GM23338 (cell line): ENCODE results near the gene GAB2. TPM values are rescaled to one million over a fixed set of nuclear protein-coding genes. Genes with fewer than 3 reads are reported as not detected.

Experiments
- ATAC-seq: fragments of 200-7000 bp; cut with Tn5 transposase; 3 replicates; pipeline ENCODE4 v1.9.1; 2020
- DNase-seq: peaks from one replicate; pipeline ENCODE4 v3.0.0-alpha.2; 2015; ENCODE audit warnings: low spot score
- H2AFZ ChIP-seq: fragments of 200-600 bp; sonication (generic); 2 replicates; pipeline ENCODE4 v1.8.0; 2016; ENCODE audit warnings: antibody characterized with exemption, mild to moderate bottlenecking, moderate library complexity
- H3F3A ChIP-seq: fragments of 200-600 bp; sonication (generic); replicated peaks from 2 replicates; pipeline ENCODE4 v1.8.0; 2017; ENCODE audit warnings: antibody characterized with exemption, mixed run types, low read depth
- H3K27ac ChIP-seq: fragments of 200-600 bp; sonication (generic); 2 replicates; pipeline ENCODE4 v1.6.1; 2016; ENCODE audit warnings: low read depth
- H3K27me3 ChIP-seq: fragments of 200-600 bp; sonication (generic); 2 replicates; pipeline ENCODE4 v1.8.0; 2016; ENCODE audit warnings: mild to moderate bottlenecking, mixed run types, moderate library complexity; ENCODE audit not compliant: insufficient read depth
- H3K36me3 ChIP-seq: fragments of 200-600 bp; sonication (generic); 2 replicates; pipeline ENCODE4 v1.8.0; 2016; ENCODE audit warnings: mild to moderate bottlenecking; ENCODE audit not compliant: insufficient read depth
- H3K4me1 ChIP-seq: fragments of 200-600 bp; sonication (generic); 2 replicates; pipeline ENCODE4 v1.8.0; 2016; ENCODE audit warnings: mild to moderate bottlenecking, moderate library complexity; ENCODE audit not compliant: insufficient read depth
- H3K4me2 ChIP-seq: fragments of 200-600 bp; sonication (generic); 2 replicates; pipeline ENCODE4 v1.7.1; 2017; ENCODE audit warnings: mixed run types
- H3K4me3 ChIP-seq: fragments of 200-600 bp; sonication (generic); 2 replicates; pipeline ENCODE4 v1.6.1; 2016; ENCODE audit warnings: mixed run types
- H3K79me2 ChIP-seq: fragments of 200-600 bp; sonication (generic); replicated peaks from 2 replicates; pipeline ENCODE4 v1.8.0; 2017; ENCODE audit warnings: mild to moderate bottlenecking; ENCODE audit not compliant: insufficient read depth
- H3K9me2 ChIP-seq: fragments of 200-600 bp; sonication (generic); 2 replicates; pipeline ENCODE4 v1.8.0; 2017; ENCODE audit not compliant: insufficient read depth
- H4K20me1 ChIP-seq: fragments of 200-600 bp; sonication (generic); replicated peaks from 2 replicates; pipeline ENCODE4 v1.8.0; 2017; ENCODE audit warnings: mild to moderate bottlenecking; ENCODE audit not compliant: insufficient read depth
- H3K27ac Mint-ChIP-seq: 2 replicates; pipeline ENCODE4 v1.8.0; 2020; ENCODE audit warnings: inconsistent platforms, mild to moderate bottlenecking, moderate library complexity, mixed read lengths
- H3K27me3 Mint-ChIP-seq: 3 replicates; pipeline ENCODE4 v1.8.0; 2022; ENCODE audit warnings: low read depth, mild to moderate bottlenecking, moderate library complexity, mixed read lengths, inconsistent platforms; ENCODE audit not compliant: insufficient read depth, poor library complexity
- H3K36me3 Mint-ChIP-seq: 3 replicates; pipeline ENCODE4 v1.8.0; 2021; ENCODE audit warnings: low read depth, mild to moderate bottlenecking, inconsistent platforms, moderate library complexity, mixed read lengths
- H3K4me1 Mint-ChIP-seq: 3 replicates; pipeline ENCODE4 v1.8.0; 2020; ENCODE audit warnings: mild to moderate bottlenecking, inconsistent platforms, mixed read lengths
- H3K4me3 Mint-ChIP-seq: 3 replicates; pipeline ENCODE4 v1.8.0; 2021; ENCODE audit warnings: moderate library complexity, mild to moderate bottlenecking, inconsistent platforms, mixed read lengths
- H3K9me3 Mint-ChIP-seq: 3 replicates; pipeline ENCODE4 v1.8.0; 2020; ENCODE audit warnings: moderate library complexity, mild to moderate bottlenecking, inconsistent platforms, mixed read lengths
- CREB1 ChIP-seq: fragments of 250-450 bp; sonication (Bioruptor Pico); IDR thresholded peaks from 2 replicates; pipeline ENCODE4 v1.5.0; 2020; ENCODE audit warnings: low read depth, mild to moderate bottlenecking, moderate library complexity
- EZH2 ChIP-seq: fragments of 200-600 bp; sonication (generic); IDR thresholded peaks from one replicate; pipeline ENCODE4 v1.8.0; 2017; ENCODE audit warnings: antibody characterized with exemption, mild to moderate bottlenecking, low read depth; ENCODE audit not compliant: unreplicated experiment
- EZH2phosphoT487 ChIP-seq: fragments of 200-600 bp; sonication (generic); IDR thresholded peaks from one replicate; pipeline ENCODE4 v1.8.1; 2018; ENCODE audit warnings: antibody characterized with exemption; ENCODE audit not compliant: unreplicated experiment
- JUNB ChIP-seq: IDR thresholded peaks from one replicate; pipeline ENCODE4 v1.6.1; 2016; ENCODE audit warnings: antibody characterized with exemption; ENCODE audit not compliant: unreplicated experiment
- NANOG ChIP-seq: IDR thresholded peaks from 2 replicates; pipeline ENCODE4 v1.6.1; 2016; ENCODE audit warnings: antibody characterized with exemption, borderline replicate concordance
- POLR2AphosphoS5 ChIP-seq: IDR thresholded peaks from 2 replicates; pipeline ENCODE4 v1.6.1; 2016; ENCODE audit warnings: antibody characterized with exemption, low read depth
- REST ChIP-seq: IDR thresholded peaks from one replicate; pipeline ENCODE4 v1.6.1; 2018; ENCODE audit warnings: antibody characterized with exemption; ENCODE audit not compliant: unreplicated experiment
- STAT1 ChIP-seq: IDR thresholded peaks from one replicate; pipeline ENCODE4 v1.6.1; 2016; ENCODE audit warnings: antibody characterized with exemption; ENCODE audit not compliant: unreplicated experiment
- ZNF114 ChIP-seq: fragments of 250-450 bp; sonication (Bioruptor Pico); IDR thresholded peaks from 2 replicates; pipeline ENCODE4 v1.5.0; 2020; ENCODE audit warnings: mild to moderate bottlenecking, moderate library complexity
- ZNF331 ChIP-seq: fragments of 250-450 bp; sonication (Bioruptor Pico); IDR thresholded peaks from 2 replicates; pipeline ENCODE4 v1.5.0; 2020; ENCODE audit warnings: low read depth, mild to moderate bottlenecking, moderate library complexity
- ZNF462 ChIP-seq: fragments of 250-450 bp; sonication (Bioruptor Pico); IDR thresholded peaks from 2 replicates; pipeline ENCODE4 v1.5.0; 2020; ENCODE audit warnings: mild to moderate bottlenecking, moderate library complexity
- polyA plus RNA-seq: library from polyadenylated mRNA; unstranded; fragments of >200 nt; fragmentation: Nextera tagmentation; extraction: Ambion mirVana; gene quantifications from 2 replicates; pipeline ENCODE4 v1.2.1, GENCODE V29; 2016
- total RNA-seq: library from RNA; depleted of rRNA; stranded (reverse); fragments of >200 nt; shearing (Covaris generic); gene quantifications from 2 replicates; pipeline ENCODE4 v1.2.3, GENCODE V29; 2014
- TF ChIP-seq, protein P1 (sequence below), 2 experiments: fragments of 200-600 bp in 1 of 2; sonication (generic) in 1 of 2; conservative IDR thresholded peaks; 2 replicates each; pipeline versions ENCODE4 v1.5.1 to v1.6.1; 2016 to 2017; ENCODE audit warnings: antibody characterized with exemption in 2 of 2, low read depth in 2 of 2, mild to moderate bottlenecking in 2 of 2, moderate library complexity in 1 of 2
- TF ChIP-seq, protein P2 (sequence below): IDR thresholded peaks from 2 replicates; pipeline ENCODE4 v1.6.1; 2016; ENCODE audit warnings: antibody characterized with exemption

The GAB2 gene
- total and polyA plus RNA-seq, 2 experiments from 2014 or later: 2.0 to 10.8 TPM

GRCh38 chr11:78284260-78284659, 133.4 kb downstream of the GAB2 start:
- Mint-ChIP-seq H3K36me3 (peaks cover 2% of the 10 kb centered on the region; the same call in 1 of the 3 replicates), H3K4me1 (no peaks in the 10 kb centered on the region), H3K27ac (no peak overlapping the region), H3K27me3 (no peaks in the 10 kb centered on the region), H3K9me3 (no peaks in the 10 kb centered on the region), H3K4me3 (no peak overlapping the region)
- TF ChIP-seq NANOG (no peak), STAT1 (no peak), EZH2phosphoT487 (no peak), EZH2 (no peak), POLR2AphosphoS5 (no peak), JUNB (no peak), ZNF462 (no peak), REST (no peak), ZNF114 (CRISPR knock-in tag) (no peak), CREB1 (no peak), ZNF331 (CRISPR knock-in tag) (no peak)
- TF ChIP-seq, protein P1, sequence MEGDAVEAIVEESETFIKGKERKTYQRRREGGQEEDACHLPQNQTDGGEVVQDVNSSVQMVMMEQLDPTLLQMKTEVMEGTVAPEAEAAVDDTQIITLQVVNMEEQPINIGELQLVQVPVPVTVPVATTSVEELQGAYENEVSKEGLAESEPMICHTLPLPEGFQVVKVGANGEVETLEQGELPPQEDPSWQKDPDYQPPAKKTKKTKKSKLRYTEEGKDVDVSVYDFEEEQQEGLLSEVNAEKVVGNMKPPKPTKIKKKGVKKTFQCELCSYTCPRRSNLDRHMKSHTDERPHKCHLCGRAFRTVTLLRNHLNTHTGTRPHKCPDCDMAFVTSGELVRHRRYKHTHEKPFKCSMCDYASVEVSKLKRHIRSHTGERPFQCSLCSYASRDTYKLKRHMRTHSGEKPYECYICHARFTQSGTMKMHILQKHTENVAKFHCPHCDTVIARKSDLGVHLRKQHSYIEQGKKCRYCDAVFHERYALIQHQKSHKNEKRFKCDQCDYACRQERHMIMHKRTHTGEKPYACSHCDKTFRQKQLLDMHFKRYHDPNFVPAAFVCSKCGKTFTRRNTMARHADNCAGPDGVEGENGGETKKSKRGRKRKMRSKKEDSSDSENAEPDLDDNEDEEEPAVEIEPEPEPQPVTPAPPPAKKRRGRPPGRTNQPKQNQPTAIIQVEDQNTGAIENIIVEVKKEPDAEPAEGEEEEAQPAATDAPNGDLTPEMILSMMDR (conservative IDR thresholded peaks at IDR 0.05; ENCODE audit: low read depth in 2 of 2): no peak
- TF ChIP-seq, protein P2, sequence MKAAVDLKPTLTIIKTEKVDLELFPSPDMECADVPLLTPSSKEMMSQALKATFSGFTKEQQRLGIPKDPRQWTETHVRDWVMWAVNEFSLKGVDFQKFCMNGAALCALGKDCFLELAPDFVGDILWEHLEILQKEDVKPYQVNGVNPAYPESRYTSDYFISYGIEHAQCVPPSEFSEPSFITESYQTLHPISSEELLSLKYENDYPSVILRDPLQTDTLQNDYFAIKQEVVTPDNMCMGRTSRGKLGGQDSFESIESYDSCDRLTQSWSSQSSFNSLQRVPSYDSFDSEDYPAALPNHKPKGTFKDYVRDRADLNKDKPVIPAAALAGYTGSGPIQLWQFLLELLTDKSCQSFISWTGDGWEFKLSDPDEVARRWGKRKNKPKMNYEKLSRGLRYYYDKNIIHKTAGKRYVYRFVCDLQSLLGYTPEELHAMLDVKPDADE: no peak
- H3K27ac ChIP-seq: no peak overlapping the region
- no peak for DNase-seq
- no peaks in the 10 kb centered on the region for H3K9me2 ChIP-seq
- no peak overlapping the region for H3K4me3 ChIP-seq
- H3F3A ChIP-seq: no peaks in the 10 kb centered on the region
- no peak for ATAC-seq
- no peak overlapping the region for H3K4me2 ChIP-seq
- no peak overlapping the region for H2AFZ ChIP-seq
- no peaks in the 10 kb centered on the region; the same call in 1 of the 2 replicates for H4K20me1 ChIP-seq
- no peaks in the 10 kb centered on the region for H3K27me3 ChIP-seq
- H3K79me2 ChIP-seq: no peaks in the 10 kb centered on the region
- no peaks in the 10 kb centered on the region for H3K36me3 ChIP-seq
- H3K4me1 ChIP-seq: no peaks in the 10 kb centered on the region
